Mucosa of descending colon (tissue), 3 donors: ENCODE data around the gene SLC2A9. TPM values are rescaled to one million over a fixed set of nuclear protein-coding genes. Genes with fewer than 3 reads are reported as not detected.

ENCODE experiments used
- ATAC-seq: fragments of 200-7000 bp; cut with Tn5 transposase; one replicate; pipeline ENCODE4 v1.9.1; 2020; ENCODE audit warnings: mild to moderate bottlenecking, moderate library complexity
- DNase-seq, 3 donors: peaks; one replicate each; pipeline ENCODE4 v3.0.0-alpha.2; 2020
- H3K36me3 ChIP-seq: fragments of 200-600 bp; one replicate; pipeline ENCODE4 v1.8.0; 2021; ENCODE audit warnings: low read depth, mild to moderate bottlenecking
- H3K4me1 ChIP-seq: fragments of 200-600 bp; one replicate; pipeline ENCODE4 v1.8.0; 2021; ENCODE audit warnings: low read depth, mild to moderate bottlenecking
- H3K4me3 ChIP-seq: fragments of 200-600 bp; one replicate; pipeline ENCODE4 v1.8.0; 2021; ENCODE audit warnings: mild to moderate bottlenecking
- H3K9me3 ChIP-seq: fragments of 200-600 bp; one replicate; pipeline ENCODE4 v1.8.0; 2021; ENCODE audit warnings: mild to moderate bottlenecking
- intact Hi-C, 2 donors: fragments of 100-400 bp; cut with DNase I in 1 of 2; cut with micrococcal nuclease in 1 of 2; formaldehyde crosslinking; loops; one replicate each; pipeline versions ENCODE4 v1.11.0 to v1.11.1; 2022; cut with DNase I, micrococcal nuclease
- total RNA-seq, 3 donors: library from RNA; stranded (reverse); fragmentation: NEBNext Ultra II Directional in 2 of 3; extraction: Animal tissue kit (Norgen Biotek cat#: 25700) in 2 of 3; gene quantifications; one replicate each; pipeline versions ENCODE4 v1.2.1 to v1.2.4, GENCODE V29; 2021 to 2023
- TF ChIP-seq, protein P1 (sequence below): fragments of 200-600 bp; IDR thresholded peaks from one replicate; pipeline ENCODE4 v1.8.0; 2022; ENCODE audit warnings: antibody characterized with exemption, mild to moderate bottlenecking
- donor health status: DM: no; HTN: no; CAD: no; lungs with moderate emphysema.
- donor health status: DM: no; HTN: no; CAD: no.
- donor health status: DM: no; HTN: yes; CAD: no.

The SLC2A9 gene
- total RNA-seq, 3 donors from 2014 or later = 4.8 to 8.9 (median 8.1) TPM

DNA sequence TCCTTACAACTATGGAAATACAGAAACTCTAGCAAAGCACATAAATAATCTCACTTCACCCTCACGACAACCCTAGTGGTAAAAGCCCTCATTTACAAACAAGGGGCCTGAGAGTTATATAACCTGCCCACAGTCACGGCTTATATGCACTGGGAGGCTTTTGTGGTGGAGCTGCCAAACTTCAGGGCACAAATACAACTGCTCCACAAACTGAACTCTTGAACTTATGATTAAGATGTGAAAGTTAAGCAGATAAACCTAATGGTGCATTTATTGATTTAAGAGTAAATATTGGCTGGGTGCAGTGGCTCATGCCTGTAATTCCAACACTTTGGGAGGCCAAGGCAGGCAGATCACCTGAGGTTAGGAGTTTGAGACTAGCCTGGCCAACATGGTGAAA lies 19.0 kb downstream of the SLC2A9 start:
- TF ChIP-seq, protein P1, sequence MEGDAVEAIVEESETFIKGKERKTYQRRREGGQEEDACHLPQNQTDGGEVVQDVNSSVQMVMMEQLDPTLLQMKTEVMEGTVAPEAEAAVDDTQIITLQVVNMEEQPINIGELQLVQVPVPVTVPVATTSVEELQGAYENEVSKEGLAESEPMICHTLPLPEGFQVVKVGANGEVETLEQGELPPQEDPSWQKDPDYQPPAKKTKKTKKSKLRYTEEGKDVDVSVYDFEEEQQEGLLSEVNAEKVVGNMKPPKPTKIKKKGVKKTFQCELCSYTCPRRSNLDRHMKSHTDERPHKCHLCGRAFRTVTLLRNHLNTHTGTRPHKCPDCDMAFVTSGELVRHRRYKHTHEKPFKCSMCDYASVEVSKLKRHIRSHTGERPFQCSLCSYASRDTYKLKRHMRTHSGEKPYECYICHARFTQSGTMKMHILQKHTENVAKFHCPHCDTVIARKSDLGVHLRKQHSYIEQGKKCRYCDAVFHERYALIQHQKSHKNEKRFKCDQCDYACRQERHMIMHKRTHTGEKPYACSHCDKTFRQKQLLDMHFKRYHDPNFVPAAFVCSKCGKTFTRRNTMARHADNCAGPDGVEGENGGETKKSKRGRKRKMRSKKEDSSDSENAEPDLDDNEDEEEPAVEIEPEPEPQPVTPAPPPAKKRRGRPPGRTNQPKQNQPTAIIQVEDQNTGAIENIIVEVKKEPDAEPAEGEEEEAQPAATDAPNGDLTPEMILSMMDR = no peak
- Histone ChIP-seq H3K9me3 (no peaks in the 10 kb centered on the region), H3K36me3 (no peaks in the 10 kb centered on the region), H3K4me3 (no peak overlapping the region), H3K4me1 (peaks cover 18% of the 10 kb centered on the region)
- DNase-seq (no peak), ATAC-seq (no peak)
- intact Hi-C loops = no loop called here

DNA sequence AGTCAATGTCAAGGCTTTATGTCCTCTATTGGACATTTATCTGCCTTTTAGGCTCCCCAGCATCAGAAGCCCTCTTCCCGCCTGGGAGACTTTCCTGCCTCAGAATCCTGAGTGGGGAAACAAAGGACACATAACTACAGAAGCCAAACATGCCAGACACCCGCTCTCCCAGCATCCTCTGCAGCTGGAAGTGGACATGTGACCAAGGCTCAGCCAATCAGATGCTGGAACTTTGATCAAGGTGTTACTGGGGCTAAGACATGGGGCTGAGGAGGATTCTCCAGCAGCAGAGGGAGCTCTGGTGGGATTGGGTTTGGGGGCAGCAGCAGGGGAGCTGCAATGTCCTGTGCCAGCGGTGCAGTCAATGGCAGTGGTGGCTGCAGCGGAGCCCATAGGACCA lies 19.5 kb downstream of the SLC2A9 start:
- ATAC-seq = no peak

DNA sequence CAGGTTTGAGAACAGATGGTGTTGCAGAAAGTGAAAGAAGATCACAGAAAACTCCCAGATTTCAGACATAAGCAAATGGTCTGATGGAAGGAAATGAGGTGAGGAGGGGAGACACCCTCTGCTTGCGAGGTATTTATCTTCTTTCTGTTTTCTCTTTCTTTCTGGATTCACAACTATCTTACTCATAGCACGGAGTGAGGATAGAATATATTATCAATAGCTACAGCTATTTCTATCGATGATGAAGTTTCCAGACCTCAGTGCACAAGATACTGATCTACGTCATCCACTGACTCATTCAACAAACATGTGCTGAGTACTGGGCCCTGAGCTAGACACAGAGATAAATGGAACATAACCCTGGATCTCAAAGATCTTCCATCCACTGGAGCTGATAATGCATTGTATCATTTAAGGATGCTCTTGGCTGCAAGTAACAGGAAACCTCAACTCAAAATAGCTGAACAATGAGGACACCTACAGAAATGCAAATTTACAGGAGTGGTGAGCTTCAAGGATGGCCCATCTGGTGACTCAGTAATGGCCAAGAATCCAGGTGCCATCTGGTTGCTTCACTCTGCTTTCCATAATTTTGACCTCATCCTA lies 21.2 kb downstream of the SLC2A9 start:
- H3K4me1 ChIP-seq = peaks cover 11% of the 10 kb centered on the region
- TF ChIP-seq, protein P1 = no peak
- ATAC-seq (no peak), DNase-seq (no peak)
- H3K36me3 ChIP-seq = no peaks in the 10 kb centered on the region
- intact Hi-C loops = no loop called here
- no peak overlapping the region for H3K4me3 ChIP-seq
- no peaks in the 10 kb centered on the region for H3K9me3 ChIP-seq

More for the DNA sequence above, 19.5 kb downstream of the SLC2A9 start:
- Histone ChIP-seq H3K36me3 (no peaks in the 10 kb centered on the region), H3K4me3 (no peak overlapping the region), H3K9me3 (no peaks in the 10 kb centered on the region), H3K4me1 (peaks cover 17% of the 10 kb centered on the region)
- intact Hi-C loops = no loop called here
- DNase-seq = no peak
- TF ChIP-seq, protein P1 = no peak

DNA sequence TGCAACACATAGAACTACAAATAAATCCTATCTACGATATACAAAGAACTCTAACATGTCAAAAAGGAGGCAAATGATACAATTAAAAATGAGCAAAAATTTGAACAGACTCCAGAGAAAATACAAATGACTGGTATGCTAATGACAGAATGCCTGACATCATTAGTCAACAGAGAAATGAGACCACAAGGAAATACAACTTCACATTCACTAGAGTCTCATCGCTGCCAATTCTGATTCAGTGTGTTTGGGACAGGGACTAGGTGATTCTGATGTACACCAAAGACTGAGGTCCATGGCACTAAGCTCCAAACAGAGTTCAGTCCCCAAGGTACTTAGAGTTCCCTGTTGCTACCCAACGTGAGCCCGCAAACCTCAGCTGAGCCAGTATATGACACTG lies 23.4 kb downstream of the SLC2A9 start:
- no peak overlapping the region for H3K4me3 ChIP-seq
- peaks cover 13% of the 10 kb centered on the region for H3K4me1 ChIP-seq
- TF ChIP-seq, protein P1 = no peak
- intact Hi-C loops = no loop called here
- DNase-seq = no peak
- H3K9me3 ChIP-seq = no peaks in the 10 kb centered on the region
- H3K36me3 ChIP-seq = no peaks in the 10 kb centered on the region
- ATAC-seq = no peak

DNA sequence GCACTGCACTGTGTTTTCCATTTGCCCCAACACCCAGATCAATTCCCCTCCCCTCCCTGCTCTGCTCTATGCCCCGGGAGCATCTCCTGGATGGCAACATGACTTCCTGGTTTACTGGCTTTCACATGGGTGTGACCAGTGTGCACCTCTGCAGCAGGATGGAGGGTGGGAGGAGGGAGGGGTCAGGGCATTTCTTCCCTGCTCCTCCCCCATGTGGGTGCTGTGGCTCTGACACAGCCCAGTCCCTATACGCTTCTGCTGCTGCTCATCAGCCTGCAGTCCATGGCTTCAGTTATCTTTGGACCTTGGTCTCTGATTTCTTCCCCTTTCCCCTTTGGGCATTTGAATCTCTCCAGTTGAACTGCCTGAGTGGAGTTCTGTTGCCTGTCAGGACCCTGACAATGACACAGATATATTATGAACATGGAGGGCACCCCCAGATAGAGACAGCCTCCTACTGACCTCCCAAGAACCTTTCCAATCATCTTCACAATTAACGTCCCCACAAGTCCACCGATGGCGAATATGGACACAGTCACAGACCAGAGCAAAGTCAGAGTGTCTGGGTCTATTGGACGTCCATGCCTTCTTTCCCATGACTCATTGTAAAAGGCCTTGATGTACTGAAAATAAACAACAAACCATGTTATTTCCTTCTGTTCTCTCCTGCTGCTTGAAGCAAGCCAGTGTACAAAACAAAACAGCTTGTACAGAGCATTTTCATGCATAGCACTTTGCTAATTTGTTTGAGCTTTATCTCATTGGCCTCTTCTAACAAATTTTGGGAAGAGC lies 24.8 kb downstream of the SLC2A9 start:
- TF ChIP-seq, protein P1 = no peak
- Histone ChIP-seq H3K4me1 (peaks cover 13% of the 10 kb centered on the region), H3K4me3 (no peak overlapping the region), H3K36me3 (no peaks in the 10 kb centered on the region), H3K9me3 (no peaks in the 10 kb centered on the region)
- peak; percentile 79 to 84 (median 84) for DNase-seq
- intact Hi-C loops = no loop called here
- ATAC-seq = peak; percentile 93
